Measurements from ENCODE around the gene DHRS3. TPM values are rescaled to one million over a fixed set of nuclear protein-coding genes. Genes with fewer than 3 reads are reported as not detected.
A peak's percentile ranks its signal among the peaks of the same experiment; 100 is the strongest.

The DHRS3 gene
- polyA plus RNA-seq, 1 donor, result 13.2 TPM

GRCh38 chr1:12599657-12600056 lies 18.4 kb downstream of the DHRS3 start:
- DNase-seq (ENCODE audit: low read depth), result no peak

- DNase-seq (ENCODE audit: low read depth), result no peak
These were observed 19.0 kb downstream of the DHRS3 start for GRCh38 chr1:12598974-12599373.

DNA sequence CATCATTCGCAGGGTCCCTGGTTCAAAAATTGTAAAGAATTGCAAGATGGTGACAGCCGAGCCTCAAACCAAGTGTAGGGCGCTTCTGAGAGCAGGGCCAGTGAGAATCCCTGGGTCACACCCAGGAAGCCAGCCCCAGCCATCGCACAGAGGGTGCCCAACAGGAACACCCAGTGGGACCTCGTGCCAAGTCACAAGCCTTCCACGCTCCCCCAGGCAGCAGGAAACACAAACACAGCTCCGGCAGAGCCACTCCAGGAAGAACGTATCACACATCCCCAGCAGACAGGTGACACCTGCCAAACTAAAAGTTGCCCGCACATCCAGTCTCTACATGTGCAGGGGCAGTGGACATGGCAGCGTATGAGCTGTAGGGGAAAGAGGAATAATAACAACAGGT lies 20.2 kb downstream of the DHRS3 start:
- no peak for DNase-seq (ENCODE audit: low read depth)

- DNase-seq (ENCODE audit: low read depth), result peak; percentile 55
These were observed 21.8 kb downstream of the DHRS3 start for GRCh38 chr1:12596007-12596821.

- no peak for DNase-seq (ENCODE audit: low read depth)
These were observed 22.3 kb downstream of the DHRS3 start for GRCh38 chr1:12595757-12596006.

DNA sequence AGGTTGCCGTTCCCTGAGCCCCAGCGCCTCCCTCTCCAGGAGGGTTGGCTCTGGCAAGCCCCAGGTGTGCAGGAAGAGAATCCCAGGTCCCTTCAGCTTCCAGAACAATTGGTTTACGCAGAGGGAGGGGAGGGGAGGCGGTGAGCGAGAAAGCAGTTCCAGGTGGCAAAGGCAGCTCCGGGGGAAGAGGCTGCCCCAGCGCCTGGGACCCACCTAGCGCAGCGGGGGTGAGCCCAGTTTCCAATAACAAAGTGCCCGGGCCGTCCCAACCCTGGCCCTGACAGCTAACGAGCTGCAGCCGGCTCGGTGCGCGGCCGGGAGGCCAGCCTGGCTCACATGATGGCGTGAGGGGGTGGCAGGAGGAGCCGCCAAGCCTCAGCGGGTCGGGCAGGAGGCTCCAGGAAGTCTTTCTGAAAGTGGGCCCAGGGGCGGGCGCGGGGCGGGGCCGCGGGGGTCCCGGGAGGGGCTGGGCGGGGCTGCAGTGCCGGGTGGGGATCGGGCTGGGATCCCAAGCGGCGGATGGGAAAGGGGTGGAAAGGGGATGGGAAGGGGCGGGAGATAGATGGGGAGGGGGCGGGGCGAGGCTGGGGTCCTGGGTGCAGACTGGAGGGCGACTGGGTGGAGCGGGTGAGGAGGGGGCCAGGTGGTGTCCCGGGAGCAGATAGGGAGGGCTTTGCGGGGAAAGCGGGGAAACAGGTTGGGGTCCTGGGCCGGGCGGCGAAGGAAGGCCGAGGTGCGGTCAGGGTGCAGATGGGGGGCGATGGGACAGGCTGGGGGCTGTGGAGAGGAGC lies 22.8 kb downstream of the DHRS3 start:
- no peak for DNase-seq (ENCODE audit: low read depth)

GRCh38 chr1:12594490-12594889 lies 23.5 kb downstream of the DHRS3 start:
- DNase-seq (ENCODE audit: low read depth), result no peak

- DNase-seq (ENCODE audit: low read depth), result no peak
These were observed 24.4 kb downstream of the DHRS3 start for GRCh38 chr1:12593621-12594066.

GRCh38 chr1:12592496-12592895 lies 25.5 kb downstream of the DHRS3 start:
- no peak for DNase-seq (ENCODE audit: low read depth)

DNA sequence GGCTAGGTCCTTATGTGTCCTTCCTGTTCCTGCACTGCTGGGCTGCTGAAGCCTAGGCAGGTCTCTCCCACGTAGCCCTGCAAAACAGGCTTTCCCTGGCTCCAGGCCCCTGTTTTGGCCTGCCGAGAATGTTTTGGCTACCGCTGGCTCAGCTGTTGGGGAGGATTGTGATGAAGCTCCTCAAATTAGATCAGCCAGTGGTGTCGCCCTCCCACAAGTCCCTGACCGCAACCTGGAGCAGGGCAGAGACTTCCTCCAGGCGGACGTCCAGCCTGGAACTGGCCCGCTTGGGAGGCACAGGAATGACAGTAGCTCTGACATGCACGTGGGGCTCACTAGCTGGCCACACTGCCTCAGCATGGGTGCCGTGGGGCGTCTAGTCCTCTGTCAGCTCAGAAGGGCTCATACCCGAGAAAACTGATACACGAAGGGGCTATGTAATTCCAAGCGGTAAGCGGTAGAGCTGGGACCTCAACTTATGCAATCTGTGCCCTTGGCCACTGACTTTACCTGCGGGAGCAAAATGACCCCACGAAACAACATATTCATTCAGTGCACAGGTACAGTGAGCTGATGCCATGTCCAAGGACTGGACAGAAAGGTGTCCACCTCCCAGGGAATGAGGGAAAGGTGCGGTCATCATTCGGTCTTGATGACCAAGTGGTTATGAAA lies 26.6 kb downstream of the DHRS3 start:
- DNase-seq (ENCODE audit: low read depth), result no peak

- no peak for DNase-seq (ENCODE audit: low read depth)
These were observed 29.3 kb downstream of the DHRS3 start for GRCh38 chr1:12588695-12589094.

DNA sequence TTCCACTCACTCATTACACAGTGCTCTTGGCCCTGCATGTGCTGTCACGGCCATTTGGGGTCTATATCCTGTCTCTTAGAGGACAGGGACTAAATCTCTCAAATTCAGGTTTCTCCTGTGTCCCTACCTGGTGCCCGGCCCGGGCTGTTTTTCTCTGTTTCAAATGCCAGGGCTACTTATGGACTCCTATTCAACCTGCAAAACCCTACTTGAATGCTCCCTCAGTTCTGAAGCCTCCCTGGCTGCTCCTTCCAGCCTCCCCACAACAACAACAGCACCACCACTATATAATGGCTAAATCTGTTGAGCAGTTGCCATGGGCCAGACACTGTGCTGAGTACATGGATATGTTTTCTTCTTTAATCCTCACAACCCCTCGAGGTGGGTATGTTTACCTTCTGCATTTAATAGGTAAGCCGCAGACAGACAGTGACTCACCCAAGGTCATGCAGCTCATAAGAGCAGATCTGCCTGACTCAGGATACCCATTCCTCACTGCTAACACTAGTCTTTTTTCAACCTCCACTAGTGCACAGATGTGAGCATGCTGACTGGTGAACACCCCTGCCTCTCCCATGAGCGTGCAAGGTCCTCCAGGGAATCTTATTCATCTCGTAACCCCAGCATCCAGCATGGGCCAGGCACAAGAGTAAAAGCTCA lies 29.9 kb downstream of the DHRS3 start:
- DNase-seq (ENCODE audit: low read depth), result no peak

DNA sequence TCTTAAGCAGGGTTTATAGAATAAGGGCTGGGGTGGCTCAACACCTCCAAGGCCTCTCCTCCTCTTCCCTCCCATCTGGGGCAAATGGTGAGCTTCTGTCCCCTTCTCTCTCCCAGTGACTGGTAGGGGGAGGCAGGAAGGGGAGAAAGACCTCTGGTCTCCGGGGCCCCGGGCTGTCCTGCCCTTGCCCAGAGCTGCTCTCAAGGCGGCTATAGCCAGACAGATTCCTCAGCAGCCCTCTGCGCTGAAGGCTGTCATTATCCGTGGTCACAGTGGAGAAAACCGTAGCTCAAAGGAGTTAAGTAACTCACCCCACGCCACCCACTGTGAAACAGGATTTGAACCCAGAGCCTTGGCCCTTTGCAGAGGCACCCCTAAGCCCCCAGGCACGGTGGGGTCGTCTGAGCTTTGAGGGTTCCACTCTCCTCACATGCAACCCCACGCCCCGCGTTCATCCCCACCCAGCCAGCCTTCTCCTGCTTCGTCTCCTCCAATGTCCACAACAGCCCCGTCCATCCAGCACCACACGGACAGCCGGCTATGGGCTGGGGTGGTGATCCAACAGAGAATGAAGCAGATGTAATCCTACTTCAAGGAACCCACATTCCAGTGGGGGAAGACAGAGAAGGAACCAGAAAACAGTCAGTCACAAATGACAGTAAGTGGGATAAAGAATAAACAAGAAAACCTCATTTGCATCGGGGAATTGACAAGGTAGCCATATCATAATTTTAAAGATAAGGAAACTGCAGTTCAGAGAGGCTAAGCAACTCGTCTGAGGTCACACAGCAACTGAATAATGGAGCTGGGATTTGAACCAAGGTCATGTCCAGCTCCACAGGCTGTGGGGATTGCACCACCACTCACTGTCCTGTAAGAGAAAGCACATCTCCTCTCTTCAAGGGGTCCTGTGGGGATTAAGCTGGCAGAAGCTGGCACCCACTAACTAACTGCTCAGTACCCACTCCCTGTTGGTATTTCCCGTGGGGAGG lies 31.8 kb downstream of the DHRS3 start:
- DNase-seq (ENCODE audit: low read depth), result no peak

GRCh38 chr1:12585536-12585935 lies 32.5 kb downstream of the DHRS3 start:
- DNase-seq (ENCODE audit: low read depth), result no peak

- DNase-seq (ENCODE audit: low read depth), result no peak
These were observed 33.0 kb downstream of the DHRS3 start for GRCh38 chr1:12584900-12585525.

- no peak for DNase-seq (ENCODE audit: low read depth)
These were observed 34.5 kb downstream of the DHRS3 start for GRCh38 chr1:12583484-12583883.

- no peak for DNase-seq (ENCODE audit: low read depth)
These were observed 35.4 kb downstream of the DHRS3 start for GRCh38 chr1:12582649-12583048.

DNA sequence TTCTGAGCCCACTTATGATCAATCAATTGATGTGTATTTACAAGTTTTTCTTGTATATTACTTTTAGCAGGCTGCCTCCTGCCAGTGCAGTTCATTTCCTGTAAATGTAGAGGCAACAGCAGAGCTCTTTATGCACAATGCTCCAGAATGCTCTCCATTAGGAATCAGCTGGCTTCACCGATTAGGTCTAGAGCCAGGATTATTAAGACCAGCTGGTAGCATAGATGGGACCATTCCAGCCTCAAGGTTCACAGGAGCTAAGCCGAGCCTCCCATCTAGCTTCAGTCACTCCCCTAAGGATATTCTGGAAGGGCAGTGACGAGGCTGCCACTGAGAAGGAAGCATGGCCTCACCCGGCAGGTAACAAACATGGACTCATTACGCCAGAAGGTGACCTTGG lies 36.8 kb downstream of the DHRS3 start:
- no peak for DNase-seq (ENCODE audit: low read depth)

- DNase-seq (ENCODE audit: low read depth), result no peak
These were observed 37.7 kb downstream of the DHRS3 start for GRCh38 chr1:12580054-12580887.
